ENCODE results near the gene OMD. TPM values are rescaled to one million over a fixed set of nuclear protein-coding genes. Genes with fewer than 3 reads are reported as not detected.

OMD gene
- total RNA-seq, 1 donor from 2014 or later = 4.2 TPM

- no peak for DNase-seq
- ATAC-seq (ENCODE audit: poor library complexity) = no peak
- intact Hi-C loops (cut with DNase I) = no loop called here
Measured at GRCh38 chr9:92384375-92384774, 39.9 kb downstream of the OMD start.

GRCh38 chr9:92381775-92382174 lies 42.5 kb downstream of the OMD start:
- DNase-seq (no peak), ATAC-seq (ENCODE audit: poor library complexity) (no peak)
- intact Hi-C loops (cut with DNase I) = no loop called here

- intact Hi-C loops (cut with DNase I) = no loop called here
- ATAC-seq (ENCODE audit: poor library complexity) (no peak), DNase-seq (no peak)
Measured at GRCh38 chr9:92380603-92381002, 43.7 kb downstream of the OMD start.

- ATAC-seq (ENCODE audit: poor library complexity) = no peak
- intact Hi-C loops (cut with DNase I) = no loop called here
Measured at GRCh38 chr9:92378865-92379560, 45.3 kb downstream of the OMD start.

GRCh38 chr9:92377876-92378275 lies 46.4 kb downstream of the OMD start:
- intact Hi-C loops (cut with DNase I) = no loop called here
- no peak for DNase-seq
- no peak for ATAC-seq (ENCODE audit: poor library complexity)

More at GRCh38 chr9:92378865-92379560, 45.3 kb downstream of the OMD start:
- DNase-seq = no peak

GRCh38 chr9:92373167-92373566 lies 51.1 kb downstream of the OMD start:
- intact Hi-C loops (cut with DNase I) = no loop called here
- ATAC-seq (ENCODE audit: poor library complexity) = no peak
- DNase-seq = no peak

- intact Hi-C loops (cut with DNase I) = no loop called here
- no peak for ATAC-seq (ENCODE audit: poor library complexity)
Measured at GRCh38 chr9:92369075-92369474, 55.2 kb downstream of the OMD start.

More at GRCh38 chr9:92369075-92369474, 55.2 kb downstream of the OMD start:
- DNase-seq = no peak

Other genes with a start within 250 kb of the OMD start
- 56.3 TPM for gene IARS1, start 130.8 kb downstream of the OMD start, total RNA-seq
- gene NOL8, start 99.1 kb downstream of the OMD start, total RNA-seq = 12.4 TPM
- gene CENPP, start 98.5 kb downstream of the OMD start, total RNA-seq = 3.0 TPM
- 10.0 TPM for gene OGN, start 19.9 kb downstream of the OMD start, total RNA-seq
- 4.8 TPM for gene ASPN, start 58.0 kb upstream of the OMD start, total RNA-seq
- gene ECM2, start 111.5 kb upstream of the OMD start, total RNA-seq = 5.6 TPM
- gene IPPK, start 245.7 kb upstream of the OMD start, total RNA-seq = 7.9 TPM

Measured in Right ventricle myocardium superior (tissue), 1 donor.